HG02973 (cell line): ENCODE results near the gene PPP2CA.
"Not testable (repeated sequence)": the region's sequence is repeated elsewhere in the genome, so short reads cannot be mapped to it uniquely, and the experiment has no call there.

ENCODE experiments used
- ATAC-seq: cut with Tn5 transposase; IDR thresholded peaks from one replicate; pipeline ENCODE4 v1.9.1; 2021; ENCODE audit warnings: moderate library complexity; ENCODE audit not compliant: unreplicated experiment

Gene PPP2CA

DNA sequence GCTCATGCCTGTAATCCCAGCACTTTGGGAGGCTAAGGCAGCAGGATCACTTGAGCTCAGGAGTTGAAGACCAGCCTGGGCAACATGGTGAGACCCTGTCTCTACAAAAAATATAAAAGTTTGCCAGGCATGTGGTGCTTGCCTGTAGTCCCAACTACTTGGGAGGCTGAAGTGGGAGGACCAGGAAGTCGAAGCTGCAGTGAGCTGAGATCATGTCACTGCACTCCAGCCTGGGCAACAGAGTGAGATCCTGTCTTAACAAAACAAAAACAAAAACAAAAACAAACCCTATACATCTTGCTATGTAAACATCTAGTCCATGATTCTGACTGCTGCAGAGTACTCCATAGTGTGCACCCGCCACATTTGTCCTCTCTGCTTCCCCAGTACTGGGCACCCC, 19.8 kb upstream of the PPP2CA start:
- ATAC-seq: no peak

DNA sequence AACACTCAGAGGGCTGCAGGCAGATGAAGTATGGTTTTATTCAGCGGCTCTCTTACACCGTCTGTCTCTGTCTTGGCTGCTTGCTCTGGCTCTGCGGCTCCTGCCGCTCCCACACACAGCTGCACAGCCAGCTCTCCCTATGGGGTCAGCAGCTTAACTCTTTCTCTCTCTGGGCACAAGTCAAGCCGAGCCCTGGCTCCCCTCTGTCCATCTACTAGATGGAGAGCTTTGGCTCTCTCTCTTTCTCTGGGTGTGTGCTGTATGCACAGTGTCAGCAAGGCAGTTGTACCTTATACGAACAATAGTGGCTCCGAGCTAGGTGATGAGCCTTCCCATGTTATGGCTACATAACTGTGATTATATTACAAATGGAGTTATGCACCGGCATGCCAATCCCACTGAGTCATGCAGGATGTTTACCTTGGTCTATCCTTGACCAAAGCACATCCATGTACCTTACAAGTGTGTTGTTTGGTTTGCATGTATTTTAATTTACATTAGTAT, 19.3 kb upstream of the PPP2CA start:
- no peak for ATAC-seq

DNA sequence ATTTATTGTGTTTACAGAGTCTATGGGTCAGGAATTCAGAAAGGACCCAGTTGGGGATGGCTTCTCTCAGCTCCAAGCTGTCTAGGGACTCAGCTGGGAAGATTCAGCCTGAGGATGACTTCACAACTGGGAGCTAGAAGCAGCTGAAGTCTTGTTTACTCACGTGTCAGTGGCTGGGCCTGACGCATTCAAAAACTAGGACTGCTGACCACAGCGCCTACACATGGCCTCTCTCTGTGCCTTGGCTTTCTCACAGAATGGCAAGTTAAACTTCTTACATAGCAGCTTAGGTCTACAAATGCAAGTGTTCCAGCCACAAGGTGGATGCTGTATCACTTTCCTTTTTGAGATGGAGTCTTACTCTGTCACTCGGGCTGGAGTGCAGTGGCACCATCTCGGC, 16.3 kb upstream of the PPP2CA start:
- no peak for ATAC-seq

GRCh38 chr5:134240421-134240962, 14.6 kb upstream of the PPP2CA start:
- no peak for ATAC-seq

DNA sequence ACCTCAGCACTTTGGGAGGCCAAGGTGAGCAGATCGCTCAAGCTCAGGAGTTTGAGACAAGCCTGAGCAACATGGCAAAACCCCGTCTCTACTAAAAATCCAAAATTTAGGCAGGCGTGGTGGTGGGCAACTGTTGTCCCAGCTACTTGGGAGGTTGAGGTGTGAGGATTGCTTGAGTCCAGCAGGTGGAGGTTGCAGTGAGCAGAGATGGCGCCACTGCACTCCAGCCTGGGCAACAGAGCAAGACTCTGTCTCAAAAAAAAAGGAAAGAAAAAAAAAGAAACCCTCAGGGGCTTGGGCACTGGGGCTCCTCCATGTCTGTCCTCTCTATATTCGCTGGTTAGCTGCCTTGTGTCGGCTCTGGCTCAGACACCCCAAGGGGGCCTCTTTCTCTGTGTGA, 10.9 kb upstream of the PPP2CA start:
- no peak for ATAC-seq

GRCh38 chr5:134236318-134236717, 10.4 kb upstream of the PPP2CA start:
- no peak for ATAC-seq

GRCh38 chr5:134228624-134229023, 2.8 kb upstream of the PPP2CA start:
- ATAC-seq: no peak

DNA sequence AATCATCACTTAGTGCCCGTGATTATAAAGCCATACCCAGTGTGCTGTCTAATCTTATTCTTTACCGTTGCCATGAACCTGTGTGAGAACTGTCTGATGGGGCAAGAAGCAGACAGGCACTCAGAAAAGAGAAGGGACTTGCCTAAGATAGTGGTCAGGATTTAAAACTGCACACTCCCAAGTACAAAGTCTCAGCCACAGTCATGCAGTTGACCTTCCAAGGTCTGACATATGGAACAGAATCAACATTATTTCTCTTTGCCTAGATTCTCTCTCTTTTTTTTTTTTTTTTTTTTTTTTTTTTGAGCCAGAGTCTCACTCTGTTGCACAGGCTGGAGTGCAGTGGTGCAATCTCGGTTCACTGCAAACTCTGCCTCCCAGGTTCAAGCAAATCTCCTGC, 1.9 kb upstream of the PPP2CA start:
- ATAC-seq: no peak

DNA sequence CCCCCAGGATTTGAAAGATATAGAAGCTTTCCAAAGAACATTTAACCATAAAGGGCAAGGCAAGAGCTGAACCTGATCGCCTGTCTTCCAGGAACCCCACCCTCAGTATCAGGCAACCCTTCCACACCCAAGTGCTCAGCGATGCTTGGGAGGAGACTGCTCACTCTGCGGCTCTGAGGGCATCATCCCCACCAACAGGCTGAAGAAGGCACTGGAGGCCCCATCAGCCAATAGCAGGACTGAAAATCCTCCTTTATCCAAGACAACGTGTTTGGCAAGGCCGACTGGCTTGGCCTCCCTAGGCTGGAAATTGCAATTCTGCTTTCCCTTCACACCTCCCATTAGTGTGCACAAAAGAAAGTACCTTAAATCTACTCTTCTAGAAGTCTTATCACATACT, 1.4 kb upstream of the PPP2CA start:
- no peak for ATAC-seq

DNA sequence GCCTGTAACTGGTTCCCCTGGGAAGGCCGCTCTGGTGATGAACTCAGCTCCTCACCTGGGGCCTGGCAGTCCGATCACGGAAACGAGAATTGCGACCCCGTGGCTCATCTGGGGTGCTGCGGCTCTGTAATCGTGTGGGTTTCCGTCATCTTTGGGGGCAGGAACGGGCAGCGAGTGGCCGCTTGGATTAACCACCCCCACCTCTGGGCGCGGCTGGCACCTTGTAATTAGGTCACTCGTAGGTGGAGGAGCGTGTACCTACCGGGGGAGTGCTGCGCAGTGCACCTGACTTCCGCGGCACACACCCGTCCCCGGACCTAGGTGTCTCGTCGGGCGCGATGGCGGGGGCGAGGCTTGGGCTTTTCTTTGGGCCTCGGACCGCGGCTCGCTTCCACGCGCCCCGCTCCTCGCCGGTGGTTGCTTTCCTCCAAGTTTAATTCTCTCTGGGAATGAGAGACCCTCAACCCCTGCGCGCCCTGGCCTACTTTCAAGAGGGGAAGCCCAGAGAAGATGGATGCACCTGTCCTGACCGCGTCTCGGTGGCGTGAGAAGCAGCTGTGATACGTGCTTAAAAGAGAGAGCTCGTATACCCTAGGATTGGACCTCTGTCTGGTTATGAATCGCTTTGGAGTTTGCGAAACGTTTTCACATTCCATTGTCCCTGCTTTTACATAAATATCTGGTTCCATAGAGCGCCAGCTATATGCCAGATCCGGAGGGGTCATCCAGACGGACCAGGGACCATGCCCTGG, 744 bp upstream of the PPP2CA start:
- peak; percentile 20 for ATAC-seq

GRCh38 chr5:134224888-134225779, 739 bp downstream of the PPP2CA start:
- ATAC-seq: peak; percentile 25

- ATAC-seq: no peak
Measured at GRCh38 chr5:134223406-134224248, 2.2 kb downstream of the PPP2CA start.

- ATAC-seq: not testable (repeated sequence)
Measured at GRCh38 chr5:134221690-134222089, 4.2 kb downstream of the PPP2CA start.

GRCh38 chr5:134215757-134216156, 10.1 kb downstream of the PPP2CA start:
- ATAC-seq: no peak

- not testable (repeated sequence) for ATAC-seq
Measured at GRCh38 chr5:134211263-134212031, 14.4 kb downstream of the PPP2CA start.

GRCh38 chr5:134209477-134210245, 16.2 kb downstream of the PPP2CA start:
- no peak for ATAC-seq

DNA sequence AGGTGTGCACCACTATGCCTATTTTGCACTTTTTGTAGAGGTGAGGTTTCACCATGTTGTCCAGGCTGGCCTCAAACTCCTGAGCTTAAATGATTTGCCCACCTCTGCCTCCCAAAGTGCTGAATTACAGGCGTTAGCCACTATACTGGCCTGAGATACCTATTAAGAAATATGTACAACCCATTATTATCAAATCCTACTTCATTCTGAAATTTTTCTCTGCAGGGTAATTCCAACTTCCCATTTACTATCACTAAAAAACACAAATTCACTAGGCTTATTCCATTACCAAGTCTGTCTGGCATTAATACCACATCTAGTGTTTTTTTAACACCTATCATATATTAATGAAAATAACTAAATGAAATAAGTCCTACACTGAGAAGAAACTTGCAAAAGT, 18.2 kb downstream of the PPP2CA start:
- ATAC-seq: no peak

DNA sequence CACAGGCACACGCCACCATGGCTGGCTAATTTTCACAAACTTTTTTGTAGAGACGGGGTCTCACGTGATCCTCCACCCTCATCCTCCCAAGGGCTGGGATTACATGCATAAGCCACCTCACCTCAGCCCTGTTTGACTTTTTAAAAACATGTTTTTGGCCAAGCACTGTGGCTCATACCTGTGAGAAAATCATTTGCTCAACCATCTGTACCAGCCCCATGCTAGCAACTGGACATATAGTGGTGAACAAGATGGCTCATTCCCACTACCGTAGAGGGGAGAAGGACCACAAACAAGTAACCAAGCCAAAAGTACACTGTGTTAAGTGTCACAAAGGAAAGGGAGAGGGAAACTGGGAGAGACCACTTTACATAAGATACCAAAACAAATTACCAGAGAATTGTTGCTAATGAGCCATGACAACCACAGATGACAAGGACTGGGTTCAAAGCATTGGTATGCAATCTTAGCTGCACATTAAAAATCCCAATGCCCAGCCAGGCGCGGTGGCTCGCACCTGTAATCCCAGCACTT, 19.2 kb downstream of the PPP2CA start:
- no peak for ATAC-seq

- ATAC-seq: no peak
Measured at GRCh38 chr5:134204575-134204974, 21.3 kb downstream of the PPP2CA start.
